ENCODE measurements around the gene PGAP2. TPM values are rescaled to one million over a fixed set of nuclear protein-coding genes. Genes with fewer than 3 reads are reported as not detected.

Gene PGAP2
- total RNA-seq, 1 donor from 2014 or later = 22.4 TPM

DNA sequence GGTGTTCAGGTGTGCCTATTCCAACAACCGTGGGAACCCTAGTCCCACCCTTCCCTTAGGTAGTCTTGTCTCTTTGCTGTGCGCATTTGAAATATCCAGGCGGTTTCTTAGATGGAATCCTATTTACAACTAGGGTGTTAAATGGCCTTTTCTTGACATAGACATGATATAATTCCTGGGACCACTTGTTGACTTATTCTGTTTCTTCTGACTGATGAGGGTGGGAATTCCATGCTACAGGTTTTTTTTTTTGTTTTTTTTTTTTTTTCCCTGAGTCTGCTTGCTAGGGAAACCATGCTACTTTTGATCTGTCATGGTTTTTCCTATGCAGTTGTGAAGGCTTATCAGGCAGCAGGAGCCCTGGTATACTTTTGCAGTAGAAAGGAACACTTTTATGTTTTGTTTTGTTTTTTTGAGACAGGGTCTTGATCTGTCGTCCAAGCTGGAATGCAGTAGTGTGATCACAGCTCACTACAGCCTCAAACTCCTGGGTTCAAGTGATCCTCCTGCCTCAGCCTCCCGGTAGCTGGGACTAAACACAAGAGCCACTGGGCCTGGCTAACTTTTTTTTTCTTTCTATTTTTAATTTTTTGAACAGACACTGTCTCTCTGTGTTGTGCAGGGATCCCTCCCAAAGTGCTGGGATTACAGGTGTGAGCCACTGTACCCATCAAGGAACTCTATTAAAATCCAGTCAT is 48.6 kb downstream of the PGAP2 start:
- H3K9me3 ChIP-seq (ENCODE audit: insufficient read depth, low read depth, low read length) = no peaks in the 10 kb centered on the region
- H3K27ac ChIP-seq (ENCODE audit: low read depth, low read length) = no peak overlapping the region
- peaks cover under 1% of the 10 kb centered on the region for H3K36me3 Mint-ChIP-seq (ENCODE audit: low read depth, unreplicated experiment)
- FAIRE-seq (no peak), DNase-seq (ENCODE audit: low read depth) (no peak)
- H2AFZ ChIP-seq (ENCODE audit: low read depth, low read length) = no peak overlapping the region
- no peaks in the 10 kb centered on the region for H3K27me3 Mint-ChIP-seq (ENCODE audit: low read depth, unreplicated experiment)
- no peaks in the 10 kb centered on the region for H3K36me3 ChIP-seq (ENCODE audit: insufficient read depth, low read length)
- no peak overlapping the region for H3K9ac ChIP-seq (ENCODE audit: low read length)
- H3K4me1 Mint-ChIP-seq (ENCODE audit: low read depth, unreplicated experiment) = peaks cover 39% of the 10 kb centered on the region
- H3K79me2 ChIP-seq (ENCODE audit: insufficient read depth, low read length) = peaks cover 37% of the 10 kb centered on the region
- H3K27me3 ChIP-seq (ENCODE audit: insufficient read depth, low read length) = no peaks in the 10 kb centered on the region
- no peaks in the 10 kb centered on the region for H3K9me3 Mint-ChIP-seq (ENCODE audit: unreplicated experiment)
- peak overlapping the region; percentile 91 for H3K4me3 Mint-ChIP-seq (ENCODE audit: unreplicated experiment)
- no peak for TF ChIP-seq CTCF (IDR thresholded peaks at IDR 0.05; ENCODE audit: insufficient read depth, low read depth, low read length)
- H4K20me1 ChIP-seq (ENCODE audit: insufficient read depth, low read length) = peaks cover 17% of the 10 kb centered on the region
- no peak overlapping the region for H3K4me3 ChIP-seq (ENCODE audit: insufficient read depth, low read depth, low read length)
- peak overlapping the region; percentile 95 for H3K4me2 ChIP-seq (ENCODE audit: low read length)
- H3K4me1 ChIP-seq (ENCODE audit: insufficient read depth, low read length) = peaks cover 13% of the 10 kb centered on the region
- H3K27ac Mint-ChIP-seq (ENCODE audit: unreplicated experiment) = no peak overlapping the region

DNA sequence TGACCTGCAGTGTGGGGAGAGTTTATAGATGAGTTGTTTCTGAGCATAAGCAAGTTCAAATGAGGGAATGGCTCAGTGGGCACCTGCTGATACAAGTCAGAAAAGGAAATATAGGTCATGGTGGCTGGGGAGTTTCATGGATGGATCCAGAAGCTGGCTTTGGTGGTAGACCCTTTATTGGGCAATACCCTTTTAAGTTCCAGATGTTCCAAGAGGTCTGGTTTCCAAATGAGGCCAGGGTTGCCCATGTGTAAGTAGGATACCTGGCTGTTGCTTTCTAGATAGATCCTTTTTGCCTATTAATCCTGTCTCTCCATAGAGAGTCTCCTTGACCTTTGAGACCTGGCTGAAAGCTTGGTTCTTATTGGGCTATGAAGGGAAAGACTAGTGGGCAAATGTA is 49.3 kb downstream of the PGAP2 start:
- Histone ChIP-seq H3K4me1 (ENCODE audit: insufficient read depth, low read length) (peaks cover 13% of the 10 kb centered on the region), H3K4me2 (ENCODE audit: low read length) (no peak overlapping the region), H2AFZ (ENCODE audit: low read depth, low read length) (no peak overlapping the region), H3K36me3 (ENCODE audit: insufficient read depth, low read length) (no peaks in the 10 kb centered on the region), H3K9me3 (ENCODE audit: insufficient read depth, low read depth, low read length) (no peaks in the 10 kb centered on the region), H3K27ac (ENCODE audit: low read depth, low read length) (no peak overlapping the region), H3K9ac (ENCODE audit: low read length) (no peak overlapping the region), H4K20me1 (ENCODE audit: insufficient read depth, low read length) (peaks cover 17% of the 10 kb centered on the region), H3K27me3 (ENCODE audit: insufficient read depth, low read length) (no peaks in the 10 kb centered on the region), H3K79me2 (ENCODE audit: insufficient read depth, low read length) (peaks cover 42% of the 10 kb centered on the region), H3K4me3 (ENCODE audit: insufficient read depth, low read depth, low read length) (no peak overlapping the region)
- H3K27me3 Mint-ChIP-seq (ENCODE audit: low read depth, unreplicated experiment) = no peaks in the 10 kb centered on the region
- H3K9me3 Mint-ChIP-seq (ENCODE audit: unreplicated experiment) = no peaks in the 10 kb centered on the region
- peaks cover 42% of the 10 kb centered on the region for H3K4me1 Mint-ChIP-seq (ENCODE audit: low read depth, unreplicated experiment)
- FAIRE-seq (no peak), DNase-seq (ENCODE audit: low read depth) (no peak)
- peaks cover 2% of the 10 kb centered on the region for H3K36me3 Mint-ChIP-seq (ENCODE audit: low read depth, unreplicated experiment)
- H3K4me3 Mint-ChIP-seq (ENCODE audit: unreplicated experiment) = peak overlapping the region; percentile 91
- TF ChIP-seq CTCF (IDR thresholded peaks at IDR 0.05; ENCODE audit: insufficient read depth, low read depth, low read length) (no peak), EZH2 (IDR thresholded peaks at IDR 0.05; ENCODE audit: insufficient read depth, low read length) (no peak)
- no peak overlapping the region for H3K27ac Mint-ChIP-seq (ENCODE audit: unreplicated experiment)

- Histone ChIP-seq H3K27ac (ENCODE audit: low read depth, low read length) (no peak overlapping the region), H3K27me3 (ENCODE audit: insufficient read depth, low read length) (no peaks in the 10 kb centered on the region), H3K9me3 (ENCODE audit: insufficient read depth, low read depth, low read length) (no peaks in the 10 kb centered on the region), H3K36me3 (ENCODE audit: insufficient read depth, low read length) (no peaks in the 10 kb centered on the region), H3K4me2 (ENCODE audit: low read length) (no peak overlapping the region), H3K79me2 (ENCODE audit: insufficient read depth, low read length) (peaks cover 52% of the 10 kb centered on the region), H3K4me3 (ENCODE audit: insufficient read depth, low read depth, low read length) (no peak overlapping the region), H4K20me1 (ENCODE audit: insufficient read depth, low read length) (peaks cover 17% of the 10 kb centered on the region), H3K9ac (ENCODE audit: low read length) (no peak overlapping the region), H3K4me1 (ENCODE audit: insufficient read depth, low read length) (peaks cover 12% of the 10 kb centered on the region), H2AFZ (ENCODE audit: low read depth, low read length) (no peak overlapping the region)
- H3K4me3 Mint-ChIP-seq (ENCODE audit: unreplicated experiment) = no peak overlapping the region
- peaks cover 2% of the 10 kb centered on the region for H3K36me3 Mint-ChIP-seq (ENCODE audit: low read depth, unreplicated experiment)
- no peak for TF ChIP-seq CTCF (IDR thresholded peaks at IDR 0.05; ENCODE audit: insufficient read depth, low read depth, low read length)
- no peak for TF ChIP-seq EZH2 (IDR thresholded peaks at IDR 0.05; ENCODE audit: insufficient read depth, low read length)
- DNase-seq (ENCODE audit: low read depth) (no peak), FAIRE-seq (no peak)
- no peaks in the 10 kb centered on the region for H3K27me3 Mint-ChIP-seq (ENCODE audit: low read depth, unreplicated experiment)
- peaks cover 40% of the 10 kb centered on the region for H3K4me1 Mint-ChIP-seq (ENCODE audit: low read depth, unreplicated experiment)
- H3K27ac Mint-ChIP-seq (ENCODE audit: unreplicated experiment) = peak overlapping the region; percentile 69
- no peaks in the 10 kb centered on the region for H3K9me3 Mint-ChIP-seq (ENCODE audit: unreplicated experiment)
These were observed 51.1 kb downstream of the PGAP2 start for GRCh38 chr11:3859373-3859881.

Measured in astrocyte (in vitro differentiated cells and primary cell).